Astrocyte (in vitro differentiated cells and primary cell): ENCODE results near the gene ACSF2. TPM values are rescaled to one million over a fixed set of nuclear protein-coding genes. Genes with fewer than 3 reads are reported as not detected.

Experiments used
- DNase-seq: peaks from one replicate; pipeline ENCODE4 v3.0.0-alpha.2; 2010; ENCODE audit warnings: low read depth
- FAIRE-seq: peaks from 2 replicates; lab custom pipeline; 2011; peaks lifted over from hg19 to GRCh38; lab: Jason Lieb, UNC
- H2AFZ ChIP-seq: 2 replicates; pipeline ENCODE4 v1.6.0; 2012; ENCODE audit warnings: low read depth, low read length, inconsistent platforms
- H3K27ac ChIP-seq: 2 replicates; pipeline ENCODE4 v1.5.1; 2011; ENCODE audit warnings: low read depth, low read length, inconsistent platforms
- H3K27me3 ChIP-seq: 2 replicates; pipeline ENCODE4 v1.6.0; 2011; ENCODE audit warnings: low read length, inconsistent platforms; ENCODE audit not compliant: insufficient read depth
- H3K36me3 ChIP-seq: 2 replicates; pipeline ENCODE4 v1.5.1; 2011; ENCODE audit warnings: low read length, inconsistent platforms; ENCODE audit not compliant: insufficient read depth
- H3K4me1 ChIP-seq: 2 replicates; pipeline ENCODE4 v1.5.1; 2011; ENCODE audit warnings: low read length, inconsistent platforms; ENCODE audit not compliant: insufficient read depth
- H3K4me2 ChIP-seq: 2 replicates; pipeline ENCODE4 v1.6.0; 2012; ENCODE audit warnings: low read length, inconsistent platforms
- H3K4me3 ChIP-seq: 2 replicates; pipeline ENCODE4 v1.5.1; 2011; ENCODE audit warnings: low read depth, mild to moderate bottlenecking, low read length, inconsistent platforms; ENCODE audit not compliant: insufficient read depth
- H3K79me2 ChIP-seq: 2 replicates; pipeline ENCODE4 v1.6.0; 2012; ENCODE audit warnings: mild to moderate bottlenecking, low read length, inconsistent platforms; ENCODE audit not compliant: insufficient read depth
- H3K9ac ChIP-seq: 2 replicates; pipeline ENCODE4 v1.6.0; 2012; ENCODE audit warnings: mild to moderate bottlenecking, low read length, inconsistent platforms
- H3K9me3 ChIP-seq: 2 replicates; pipeline ENCODE4 v1.5.1; 2012; ENCODE audit warnings: low read depth, mild to moderate bottlenecking, low read length, inconsistent platforms; ENCODE audit not compliant: insufficient read depth
- H4K20me1 ChIP-seq: 2 replicates; pipeline ENCODE4 v1.6.0; 2012; ENCODE audit warnings: low read length, inconsistent platforms; ENCODE audit not compliant: insufficient read depth
- H3K27ac Mint-ChIP-seq: one replicate; pipeline ENCODE4 v1.8.0; 2021; ENCODE audit warnings: mild to moderate bottlenecking, mixed read lengths; ENCODE audit not compliant: unreplicated experiment
- H3K27me3 Mint-ChIP-seq: one replicate; pipeline ENCODE4 v1.8.0; 2021; ENCODE audit warnings: low read depth, mixed read lengths; ENCODE audit not compliant: unreplicated experiment
- H3K36me3 Mint-ChIP-seq: one replicate; pipeline ENCODE4 v1.8.0; 2021; ENCODE audit warnings: low read depth, mixed read lengths; ENCODE audit not compliant: unreplicated experiment
- H3K4me1 Mint-ChIP-seq: one replicate; pipeline ENCODE4 v1.8.0; 2021; ENCODE audit warnings: low read depth, mixed read lengths; ENCODE audit not compliant: unreplicated experiment
- H3K4me3 Mint-ChIP-seq: one replicate; pipeline ENCODE4 v1.8.0; 2021; ENCODE audit warnings: mild to moderate bottlenecking, moderate library complexity, mixed read lengths; ENCODE audit not compliant: unreplicated experiment
- H3K9me3 Mint-ChIP-seq: one replicate; pipeline ENCODE4 v1.8.0; 2021; ENCODE audit warnings: mild to moderate bottlenecking, mixed read lengths; ENCODE audit not compliant: unreplicated experiment
- CTCF ChIP-seq: IDR thresholded peaks from 2 replicates; pipeline ENCODE4 v1.5.1; 2011; ENCODE audit warnings: low read depth, mild to moderate bottlenecking, inconsistent platforms, low read length, moderate library complexity; ENCODE audit not compliant: insufficient read depth
- EZH2 ChIP-seq: IDR thresholded peaks from 2 replicates; pipeline ENCODE4 v1.6.1; 2012; ENCODE audit warnings: mild to moderate bottlenecking, low read length, inconsistent platforms; ENCODE audit not compliant: insufficient read depth
- total RNA-seq: library from RNA; stranded (reverse); gene quantifications from 2 replicates; pipeline ENCODE4 v1.2.1, GENCODE V29; 2021

Gene ACSF2
- total RNA-seq, 1 donor from 2014 or later, result 28.3 TPM

- no peak overlapping the region for H3K4me3 Mint-ChIP-seq
- H3K4me3 ChIP-seq, result no peak overlapping the region
- peaks cover 19% of the 10 kb centered on the region for H3K79me2 ChIP-seq
- no peak for DNase-seq
- H3K9me3 ChIP-seq, result no peaks in the 10 kb centered on the region
- H3K4me2 ChIP-seq, result no peak overlapping the region
- peaks cover 19% of the 10 kb centered on the region for H3K36me3 Mint-ChIP-seq
- TF ChIP-seq EZH2, result no peak
- TF ChIP-seq CTCF, result no peak
- H3K9ac ChIP-seq, result no peak overlapping the region
- H3K27ac ChIP-seq, result no peak overlapping the region
- H3K27me3 ChIP-seq, result no peaks in the 10 kb centered on the region
- peak overlapping the region; percentile 14 for H3K27ac Mint-ChIP-seq
- H3K4me1 ChIP-seq, result peaks cover 5% of the 10 kb centered on the region
- no peaks in the 10 kb centered on the region for H3K27me3 Mint-ChIP-seq
- H4K20me1 ChIP-seq, result peaks cover 85% of the 10 kb centered on the region
- no peak for FAIRE-seq
- no peaks in the 10 kb centered on the region for H3K9me3 Mint-ChIP-seq
- H3K4me1 Mint-ChIP-seq, result peaks cover 4% of the 10 kb centered on the region
- no peak overlapping the region for H2AFZ ChIP-seq
- H3K36me3 ChIP-seq, result peaks cover 76% of the 10 kb centered on the region
Measured at GRCh38 chr17:50382931-50383330, 43.1 kb upstream of the ACSF2 start.

GRCh38 chr17:50386510-50386909 is 39.5 kb upstream of the ACSF2 start:
- Mint-ChIP-seq H3K4me3 (no peak overlapping the region), H3K9me3 (no peaks in the 10 kb centered on the region), H3K36me3 (peaks cover 29% of the 10 kb centered on the region), H3K4me1 (no peaks in the 10 kb centered on the region), H3K27ac (no peak overlapping the region), H3K27me3 (no peaks in the 10 kb centered on the region)
- FAIRE-seq (no peak), DNase-seq (no peak)
- Histone ChIP-seq H3K9me3 (no peaks in the 10 kb centered on the region), H3K79me2 (peaks cover 51% of the 10 kb centered on the region), H3K4me1 (peaks cover 2% of the 10 kb centered on the region), H3K4me3 (no peak overlapping the region), H3K27me3 (no peaks in the 10 kb centered on the region), H3K9ac (no peak overlapping the region), H4K20me1 (peaks cover 97% of the 10 kb centered on the region), H2AFZ (no peak overlapping the region), H3K4me2 (no peak overlapping the region), H3K36me3 (peaks cover 89% of the 10 kb centered on the region), H3K27ac (no peak overlapping the region)
- TF ChIP-seq EZH2 (no peak), CTCF (no peak)

GRCh38 chr17:50388728-50389127 is 37.3 kb upstream of the ACSF2 start:
- H3K9ac ChIP-seq, result no peak overlapping the region
- Mint-ChIP-seq H3K27ac (no peak overlapping the region), H3K4me3 (no peak overlapping the region), H3K9me3 (no peaks in the 10 kb centered on the region), H3K27me3 (no peaks in the 10 kb centered on the region), H3K4me1 (no peaks in the 10 kb centered on the region), H3K36me3 (peaks cover 28% of the 10 kb centered on the region)
- H3K79me2 ChIP-seq, result peaks cover 73% of the 10 kb centered on the region
- peaks cover 94% of the 10 kb centered on the region for H3K36me3 ChIP-seq
- DNase-seq (no peak), FAIRE-seq (no peak)
- no peaks in the 10 kb centered on the region for H3K9me3 ChIP-seq
- H3K4me2 ChIP-seq, result no peak overlapping the region
- H4K20me1 ChIP-seq, result peaks cover 99% of the 10 kb centered on the region
- no peak overlapping the region for H3K4me3 ChIP-seq
- TF ChIP-seq CTCF, result no peak
- no peak for TF ChIP-seq EZH2
- H3K4me1 ChIP-seq, result peaks cover 5% of the 10 kb centered on the region
- H3K27ac ChIP-seq, result no peak overlapping the region
- H2AFZ ChIP-seq, result no peak overlapping the region
- no peaks in the 10 kb centered on the region for H3K27me3 ChIP-seq
